Naive thymus-derived CD4-positive, alpha-beta T cell (primary cell): Measurements from ENCODE around the gene TRIM17. TPM values are rescaled to one million over a fixed set of nuclear protein-coding genes. Genes with fewer than 3 reads are reported as not detected.
A peak's percentile ranks its signal among the peaks of the same experiment; 100 is the strongest.
"Not testable (repeated sequence)": the region's sequence is repeated elsewhere in the genome, so short reads cannot be mapped to it uniquely, and the experiment has no call there.

Source experiments
- ATAC-seq: fragments of 150-1000 bp; cut with Tn5 transposase; 2 replicates; pipeline ENCODE4 v1.10.0; 2021; ENCODE audit warnings: mild to moderate bottlenecking, moderate library complexity
- CTCF ChIA-PET: fragments of 350-600 bp; sonication (Branson Sonifier 250); formaldehyde crosslinking; loops from one replicate; lab custom pipeline; 2021; ENCODE audit warnings: antibody characterized with exemption; lab: Charles Lee
- POLR2A ChIA-PET: fragments of 350-600 bp; sonication (Branson Sonifier 250); formaldehyde crosslinking; loops from one replicate; lab custom pipeline; 2021; ENCODE audit warnings: antibody characterized with exemption, inconsistent platforms; lab: Charles Lee
- DNase-seq, 9 donors: peaks; one replicate each; pipeline versions ENCODE4 v3.0.0 to v3.0.0-alpha.2; 2020 to 2022; ENCODE audit warnings: mixed read lengths in 1 of 9
- H3K27ac ChIP-seq: one replicate; pipeline ENCODE4 v1.7.0; 2013; ENCODE audit warnings: mild to moderate bottlenecking, low read depth, low read length, moderate library complexity
- H3K27me3 ChIP-seq, 2 donors: one replicate each; pipeline ENCODE4 v1.7.0; 2013; ENCODE audit warnings: low read length in 2 of 2, mild to moderate bottlenecking in 2 of 2, moderate library complexity in 2 of 2; ENCODE audit not compliant: control insufficient read depth in 2 of 2, insufficient read depth in 2 of 2
- H3K36me3 ChIP-seq, 3 experiments: 1 replicate in 2 of 3; 2 replicates in 1 of 3; pipeline ENCODE4 v1.7.0; 2013; ENCODE audit warnings: low read length in 3 of 3, mild to moderate bottlenecking in 3 of 3, moderate library complexity in 1 of 3; ENCODE audit not compliant: insufficient read depth in 3 of 3, control insufficient read depth in 2 of 3
- H3K4me1 ChIP-seq, 2 donors: one replicate each; pipeline ENCODE4 v1.7.0; 2013; ENCODE audit warnings: low read length in 2 of 2, mild to moderate bottlenecking in 2 of 2, moderate library complexity in 1 of 2; ENCODE audit not compliant: control insufficient read depth in 2 of 2, insufficient read depth in 2 of 2
- H3K4me3 ChIP-seq: 2 replicates; pipeline ENCODE4 v1.7.0; 2013; ENCODE audit warnings: mild to moderate bottlenecking, low read length
- H3K9me3 ChIP-seq, 3 experiments: 1 replicate in 2 of 3; 2 replicates in 1 of 3; pipeline ENCODE4 v1.7.0; 2013; ENCODE audit warnings: low read length in 3 of 3; ENCODE audit not compliant: control insufficient read depth in 2 of 3
- H3K27ac Mint-ChIP-seq, 9 donors: one replicate each; pipeline ENCODE4 v1.8.0; 2020 to 2022; ENCODE audit warnings: mixed read lengths in 9 of 9, mild to moderate bottlenecking in 8 of 9, moderate library complexity in 5 of 9, inconsistent platforms in 2 of 9
- H3K27me3 Mint-ChIP-seq, 5 donors: one replicate each; pipeline ENCODE4 v1.8.0; 2021 to 2022; ENCODE audit warnings: mixed read lengths in 5 of 5, mild to moderate bottlenecking in 1 of 5
- H3K36me3 Mint-ChIP-seq, 5 donors: one replicate each; pipeline ENCODE4 v1.8.0; 2020 to 2022; ENCODE audit warnings: mixed read lengths in 5 of 5, mild to moderate bottlenecking in 3 of 5, inconsistent platforms in 1 of 5
- H3K4me1 Mint-ChIP-seq, 7 donors: one replicate each; pipeline ENCODE4 v1.8.0; 2020 to 2022; ENCODE audit warnings: mixed read lengths in 7 of 7, mild to moderate bottlenecking in 3 of 7, inconsistent platforms in 1 of 7
- H3K4me3 Mint-ChIP-seq, 10 donors: one replicate each; pipeline ENCODE4 v1.8.0; 2020 to 2022; ENCODE audit warnings: mild to moderate bottlenecking in 10 of 10, mixed read lengths in 10 of 10, moderate library complexity in 6 of 10, inconsistent platforms in 2 of 10
- H3K9me3 Mint-ChIP-seq, 11 donors: one replicate each; pipeline ENCODE4 v1.8.0; 2020 to 2022; ENCODE audit warnings: mixed read lengths in 11 of 11, mild to moderate bottlenecking in 4 of 11, inconsistent platforms in 1 of 11, moderate library complexity in 1 of 11
- intact Hi-C, 2 donors: fragments of 100-400 bp; cut with micrococcal nuclease; formaldehyde crosslinking; loops; one replicate each; pipeline ENCODE4 v1.15.1; 2023
- polyA plus RNA-seq, 2 donors: library from polyadenylated mRNA; unstranded; fragments of 300-500 nt; fragmentation: Illumina TruSeq; gene quantifications; one replicate each; pipeline ENCODE4 v1.2.3, GENCODE V29; 2021
- total RNA-seq, 6 experiments: library from RNA in 5 of 6; stranded (reverse) in 5 of 6; gene quantifications; 1 replicate in 5 of 6; 2 replicates in 1 of 6; pipeline ENCODE4 v1.2.3 and lab custom pipeline; 2021 to 2026

The TRIM17 gene
- total and polyA plus RNA-seq, 7 experiments from 2014 or later: 0.18 to 2.5 (median 1.00) TPM

GRCh38 chr1:228434689-228435088 lies 18.0 kb upstream of the TRIM17 start:
- H3K27me3 Mint-ChIP-seq: peaks cover 28 to 52% (median 37%) of the 10 kb centered on the region in 5 donors
- peaks cover 0 to 15% (median 0%) of the 10 kb centered on the region in 7 donors for H3K4me1 Mint-ChIP-seq
- H3K36me3 Mint-ChIP-seq: no peaks in the 10 kb centered on the region
- H3K27ac Mint-ChIP-seq: no peak overlapping the region
- Histone ChIP-seq H3K36me3 (no peaks in the 10 kb centered on the region), H3K27me3 (no peaks in the 10 kb centered on the region), H3K27ac (no peak overlapping the region), H3K4me1 (no peaks in the 10 kb centered on the region), H3K9me3 (no peaks in the 10 kb centered on the region), H3K4me3 (no peak overlapping the region)
- intact Hi-C loops: no loop called here
- ATAC-seq: no peak
- CTCF ChIA-PET: no interaction called here
- no peaks in the 10 kb centered on the region for H3K9me3 Mint-ChIP-seq
- DNase-seq: no peak
- POLR2A ChIA-PET: interaction anchor here (1.0 kb wide), 1 partner anchor 15 kb away, joined by 3 read pairs; no protein-coding TSS in a partner anchor
- no peak overlapping the region for H3K4me3 Mint-ChIP-seq

DNA sequence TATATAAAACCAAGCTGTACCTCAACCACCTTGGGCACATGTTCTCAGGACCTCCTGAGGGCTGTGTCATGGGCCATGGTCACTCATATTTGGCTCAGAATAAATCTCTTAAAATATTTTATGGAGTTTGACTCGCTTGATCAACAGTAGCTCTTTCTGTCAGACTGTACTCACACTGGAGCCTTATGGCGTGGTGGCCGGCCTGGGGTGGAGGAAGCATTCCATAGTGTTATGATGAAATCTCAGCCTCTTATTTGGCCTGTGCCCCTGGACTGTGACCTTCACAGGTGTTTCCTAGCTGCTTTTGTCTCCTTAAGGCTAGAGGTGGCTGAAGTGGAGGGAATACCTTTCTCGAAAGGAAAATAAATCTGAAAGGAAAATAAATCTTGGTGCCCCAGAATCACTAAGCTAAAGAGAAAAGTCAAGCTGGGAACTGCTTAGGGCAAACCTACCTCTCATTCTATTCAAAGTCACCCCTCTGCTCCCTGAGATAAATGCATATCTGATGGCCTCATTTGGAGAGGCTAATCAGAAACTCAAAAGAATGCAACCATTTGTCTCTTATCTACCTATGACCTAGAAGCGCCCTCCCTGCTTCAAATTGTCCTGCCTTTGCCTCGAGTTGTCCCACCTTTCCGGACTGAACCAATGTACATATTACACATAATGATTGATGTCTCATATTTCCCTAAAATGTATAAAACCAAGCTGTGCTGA lies 16.8 kb upstream of the TRIM17 start:
- peaks cover 30 to 46% (median 35%) of the 10 kb centered on the region in 5 donors for H3K27me3 Mint-ChIP-seq
- H3K27ac ChIP-seq, CTCF ChIA-PET, H3K36me3 Mint-ChIP-seq, H3K4me1 Mint-ChIP-seq, intact Hi-C loops, H3K27me3 ChIP-seq, H3K9me3 Mint-ChIP-seq, POLR2A ChIA-PET, H3K4me1 ChIP-seq, H3K4me3 Mint-ChIP-seq, H3K9me3 ChIP-seq, H3K36me3 ChIP-seq, H3K4me3 ChIP-seq, ATAC-seq, DNase-seq: not testable (repeated sequence)
- H3K27ac Mint-ChIP-seq: peak overlapping the region in 1 of 9 donors; percentile 48

DNA sequence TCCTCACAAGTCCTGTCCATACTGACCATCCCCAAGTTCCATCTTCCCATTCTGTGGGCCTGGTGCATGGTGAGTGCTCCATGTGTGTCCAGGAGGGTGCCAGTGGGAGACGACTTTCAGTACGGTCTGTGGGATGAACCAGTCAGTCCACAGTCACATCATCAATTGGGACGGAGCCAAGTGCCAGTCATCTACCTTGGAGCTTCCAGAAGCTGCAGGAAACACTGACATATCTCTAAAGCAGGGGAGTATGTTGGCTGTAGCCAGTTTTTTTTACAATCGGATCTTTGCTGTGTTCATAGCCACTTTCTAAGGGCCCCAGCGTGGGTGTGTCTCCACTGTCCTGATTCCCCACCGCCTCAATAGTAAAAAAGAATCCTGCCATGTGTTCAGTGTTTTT lies 13.6 kb upstream of the TRIM17 start:
- intact Hi-C loops: no loop called here
- no peaks in the 10 kb centered on the region for H3K9me3 ChIP-seq
- Mint-ChIP-seq H3K4me3 (no peak overlapping the region), H3K4me1 (peaks cover 0 to 2% (median 0%) of the 10 kb centered on the region in 7 donors), H3K27me3 (peaks cover 24 to 55% (median 34%) of the 10 kb centered on the region in 5 donors), H3K9me3 (no peaks in the 10 kb centered on the region), H3K27ac (no peak overlapping the region), H3K36me3 (no peaks in the 10 kb centered on the region)
- H3K4me3 ChIP-seq: no peak overlapping the region
- POLR2A ChIA-PET: no interaction called here
- no peak for DNase-seq
- CTCF ChIA-PET: no interaction called here
- ATAC-seq: no peak
- H3K36me3 ChIP-seq: no peaks in the 10 kb centered on the region
- no peaks in the 10 kb centered on the region for H3K4me1 ChIP-seq
- H3K27ac ChIP-seq: no peak overlapping the region
- H3K27me3 ChIP-seq: no peaks in the 10 kb centered on the region

DNA sequence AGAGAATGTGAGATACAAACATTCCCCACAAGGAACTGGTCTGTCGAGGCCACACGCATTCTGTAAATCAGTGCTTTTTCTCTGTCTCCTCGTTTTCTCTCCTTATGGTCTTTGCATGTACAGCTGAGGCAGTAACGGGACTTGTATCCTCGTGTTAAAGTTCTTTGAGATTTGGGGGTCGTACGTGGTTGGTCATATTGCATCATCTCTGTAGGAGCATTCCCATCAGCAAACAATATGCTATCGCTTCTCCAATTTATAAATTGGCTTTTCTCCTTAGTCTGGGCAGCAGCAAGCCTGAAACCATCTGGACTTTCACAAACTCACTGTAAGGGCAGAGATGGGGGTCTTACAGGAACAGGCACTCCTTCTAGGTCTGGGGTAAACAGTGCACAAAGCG lies 13.0 kb upstream of the TRIM17 start:
- Histone ChIP-seq H3K27me3 (no peaks in the 10 kb centered on the region), H3K9me3 (no peaks in the 10 kb centered on the region), H3K36me3 (no peaks in the 10 kb centered on the region), H3K27ac (no peak overlapping the region), H3K4me1 (no peaks in the 10 kb centered on the region), H3K4me3 (no peak overlapping the region)
- POLR2A ChIA-PET: no interaction called here
- H3K4me1 Mint-ChIP-seq: peaks cover 0 to 2% (median 0%) of the 10 kb centered on the region in 7 donors
- intact Hi-C loops: no loop called here
- no peak for DNase-seq
- H3K27ac Mint-ChIP-seq: no peak overlapping the region
- H3K9me3 Mint-ChIP-seq: no peaks in the 10 kb centered on the region
- H3K4me3 Mint-ChIP-seq: no peak overlapping the region
- CTCF ChIA-PET: no interaction called here
- H3K36me3 Mint-ChIP-seq: no peaks in the 10 kb centered on the region
- ATAC-seq: no peak
- H3K27me3 Mint-ChIP-seq: peaks cover 19 to 50% (median 31%) of the 10 kb centered on the region in 5 donors

GRCh38 chr1:228429007-228429406 lies 12.3 kb upstream of the TRIM17 start:
- no peaks in the 10 kb centered on the region for H3K27me3 ChIP-seq
- no peaks in the 10 kb centered on the region for H3K4me1 ChIP-seq
- H3K36me3 ChIP-seq: no peaks in the 10 kb centered on the region
- no peaks in the 10 kb centered on the region for H3K9me3 ChIP-seq
- ChIA-PET CTCF (no interaction called here), POLR2A (no interaction called here)
- intact Hi-C loops: no loop called here
- Mint-ChIP-seq H3K9me3 (no peaks in the 10 kb centered on the region), H3K27ac (no peak overlapping the region), H3K4me3 (no peak overlapping the region), H3K4me1 (peaks cover 0 to 2% (median 0%) of the 10 kb centered on the region in 7 donors), H3K36me3 (no peaks in the 10 kb centered on the region), H3K27me3 (peaks cover 18 to 47% (median 31%) of the 10 kb centered on the region in 5 donors)
- ATAC-seq: no peak
- H3K27ac ChIP-seq: no peak overlapping the region
- DNase-seq: no peak
- H3K4me3 ChIP-seq: no peak overlapping the region

DNA sequence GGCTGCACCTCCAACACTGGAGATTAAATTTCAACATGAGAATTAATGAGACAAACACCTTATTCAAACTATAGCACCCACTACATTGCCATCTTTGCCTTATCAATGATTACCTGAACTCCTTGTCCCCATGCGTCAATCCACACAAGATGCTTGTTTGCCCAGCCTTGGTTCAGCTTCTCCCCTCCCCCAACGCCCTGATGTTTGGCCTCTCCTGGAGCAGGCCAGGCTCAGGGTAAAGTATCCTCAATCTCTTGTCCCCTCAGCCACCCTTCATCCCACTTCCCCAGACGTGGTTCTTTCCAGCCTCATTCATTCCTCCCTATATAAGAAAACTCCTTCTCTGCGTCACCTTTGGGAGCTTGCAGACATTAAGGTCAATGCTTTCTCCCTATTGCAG lies 11.8 kb upstream of the TRIM17 start:
- H3K4me3 Mint-ChIP-seq: no peak overlapping the region
- Histone ChIP-seq H3K27me3 (no peaks in the 10 kb centered on the region), H3K36me3 (no peaks in the 10 kb centered on the region), H3K27ac (no peak overlapping the region), H3K4me1 (no peaks in the 10 kb centered on the region), H3K4me3 (no peak overlapping the region), H3K9me3 (no peaks in the 10 kb centered on the region)
- peaks cover 0 to 2% (median 0%) of the 10 kb centered on the region in 7 donors for H3K4me1 Mint-ChIP-seq
- no peaks in the 10 kb centered on the region for H3K36me3 Mint-ChIP-seq
- intact Hi-C loops: no loop called here
- ChIA-PET POLR2A (no interaction called here), CTCF (no interaction called here)
- H3K27ac Mint-ChIP-seq: no peak overlapping the region
- DNase-seq (no peak), ATAC-seq (no peak)
- no peaks in the 10 kb centered on the region for H3K9me3 Mint-ChIP-seq
- H3K27me3 Mint-ChIP-seq: peaks cover 18 to 47% (median 29%) of the 10 kb centered on the region in 5 donors
